Choroid plexus epithelial cell (primary cell): Measurements from ENCODE around the gene CDON.
"Not testable (repeated sequence)": the region's sequence is repeated elsewhere in the genome, so short reads cannot be mapped to it uniquely, and the experiment has no call there.

Experiments
- DNase-seq: peaks from one replicate; pipeline ENCODE4 v3.0.0-alpha.2; 2010; ENCODE audit warnings: low read depth
- H3K4me3 ChIP-seq: 2 replicates; pipeline ENCODE4 v1.5.1; 2011; ENCODE audit warnings: low read depth, mild to moderate bottlenecking, control low read depth, low read length, moderate library complexity
- TF ChIP-seq, protein P1 (sequence below): conservative IDR thresholded peaks from 2 replicates; pipeline ENCODE4 v1.5.1; 2011; ENCODE audit warnings: low read depth, mild to moderate bottlenecking, control low read depth, inconsistent platforms, low read length, moderate library complexity

Gene CDON

DNA sequence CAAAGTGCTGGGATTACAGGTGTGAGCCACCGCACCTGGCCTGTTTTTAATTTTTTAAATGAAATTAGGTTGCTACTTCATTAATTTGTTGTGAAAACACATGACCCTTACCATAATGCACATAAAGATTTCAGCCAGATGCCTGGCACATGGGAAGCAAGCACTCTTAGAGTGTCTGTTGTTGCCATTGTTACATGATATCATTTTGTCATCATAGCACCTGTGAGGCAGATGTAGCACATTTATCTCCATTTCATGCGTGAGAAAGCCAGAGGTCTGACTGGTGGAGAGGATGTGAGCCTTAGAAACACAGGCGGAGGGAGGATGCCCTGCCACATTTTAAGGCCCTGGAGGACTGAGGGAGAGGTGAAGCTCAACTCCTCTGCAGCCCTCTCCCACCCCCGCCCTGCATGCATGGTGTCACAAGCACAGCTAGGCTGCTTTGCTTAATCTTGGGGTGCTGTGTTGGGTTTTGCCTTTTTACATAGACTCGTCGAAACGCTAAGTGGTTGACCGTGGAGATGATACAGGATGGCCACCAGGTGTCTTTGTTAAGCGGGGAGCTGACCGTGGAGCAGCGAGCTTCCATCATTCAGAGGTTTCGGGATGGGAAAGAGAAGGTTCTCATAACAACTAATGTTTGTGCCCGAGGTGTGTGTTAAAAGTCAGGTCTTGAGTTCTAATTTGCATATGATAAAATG, 144.4 kb downstream of the CDON start:
- no peak for DNase-seq
- TF ChIP-seq, protein P1, sequence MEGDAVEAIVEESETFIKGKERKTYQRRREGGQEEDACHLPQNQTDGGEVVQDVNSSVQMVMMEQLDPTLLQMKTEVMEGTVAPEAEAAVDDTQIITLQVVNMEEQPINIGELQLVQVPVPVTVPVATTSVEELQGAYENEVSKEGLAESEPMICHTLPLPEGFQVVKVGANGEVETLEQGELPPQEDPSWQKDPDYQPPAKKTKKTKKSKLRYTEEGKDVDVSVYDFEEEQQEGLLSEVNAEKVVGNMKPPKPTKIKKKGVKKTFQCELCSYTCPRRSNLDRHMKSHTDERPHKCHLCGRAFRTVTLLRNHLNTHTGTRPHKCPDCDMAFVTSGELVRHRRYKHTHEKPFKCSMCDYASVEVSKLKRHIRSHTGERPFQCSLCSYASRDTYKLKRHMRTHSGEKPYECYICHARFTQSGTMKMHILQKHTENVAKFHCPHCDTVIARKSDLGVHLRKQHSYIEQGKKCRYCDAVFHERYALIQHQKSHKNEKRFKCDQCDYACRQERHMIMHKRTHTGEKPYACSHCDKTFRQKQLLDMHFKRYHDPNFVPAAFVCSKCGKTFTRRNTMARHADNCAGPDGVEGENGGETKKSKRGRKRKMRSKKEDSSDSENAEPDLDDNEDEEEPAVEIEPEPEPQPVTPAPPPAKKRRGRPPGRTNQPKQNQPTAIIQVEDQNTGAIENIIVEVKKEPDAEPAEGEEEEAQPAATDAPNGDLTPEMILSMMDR, result no peak
- H3K4me3 ChIP-seq, result no peak overlapping the region

DNA sequence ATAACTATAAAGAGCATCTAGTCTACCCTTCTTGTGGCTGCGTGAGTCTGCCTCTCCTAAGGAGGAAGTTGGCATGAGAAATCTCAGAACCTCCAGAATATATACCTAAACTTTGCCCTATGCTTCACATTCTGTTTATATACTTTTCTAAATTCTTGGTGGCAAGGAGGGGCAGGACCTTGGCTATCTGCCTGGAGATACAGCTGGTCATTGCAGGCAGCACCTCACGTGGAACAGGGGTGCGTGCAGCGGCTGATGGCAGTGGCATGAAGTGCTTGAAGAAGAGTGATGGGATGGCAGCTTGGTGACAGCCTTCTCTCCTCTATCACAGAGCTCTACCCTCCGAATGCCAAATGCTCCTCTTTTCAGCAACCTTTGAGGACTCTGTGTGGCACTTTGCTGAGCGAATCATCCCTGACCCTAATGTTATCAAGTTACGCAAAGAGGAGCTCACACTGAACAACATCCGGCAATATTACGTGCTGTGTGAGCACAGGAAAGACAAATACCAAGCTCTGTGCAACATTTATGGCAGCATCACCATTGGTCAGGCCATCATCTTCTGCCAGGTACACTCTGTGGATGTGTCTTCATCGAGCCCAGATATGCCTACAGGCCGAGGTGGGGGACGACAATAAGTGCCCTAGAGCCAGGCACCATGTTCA, 145.9 kb downstream of the CDON start:
- TF ChIP-seq, protein P1, result no peak
- DNase-seq, result no peak
- no peak overlapping the region for H3K4me3 ChIP-seq

DNA sequence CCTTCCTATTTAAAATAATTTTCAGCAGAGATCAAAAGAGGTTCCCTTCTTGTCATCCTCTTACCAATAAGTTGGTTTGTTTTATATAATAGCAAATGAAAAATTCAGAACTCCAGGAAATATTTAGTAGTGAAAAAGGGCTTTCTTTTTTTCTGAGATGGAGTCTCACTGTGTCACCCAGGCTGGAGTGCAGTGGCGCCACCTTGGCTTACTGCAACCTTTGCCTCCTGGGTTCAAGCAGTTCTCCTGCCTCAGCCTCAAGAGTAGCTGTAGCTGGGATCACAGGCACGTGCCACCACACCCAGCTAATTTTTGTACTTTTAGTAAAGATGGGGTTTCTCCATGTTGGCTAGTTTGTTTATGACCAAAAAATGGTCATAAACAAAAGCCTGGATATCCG, 148.1 kb downstream of the CDON start:
- DNase-seq, H3K4me3 ChIP-seq: not testable (repeated sequence)

DNA sequence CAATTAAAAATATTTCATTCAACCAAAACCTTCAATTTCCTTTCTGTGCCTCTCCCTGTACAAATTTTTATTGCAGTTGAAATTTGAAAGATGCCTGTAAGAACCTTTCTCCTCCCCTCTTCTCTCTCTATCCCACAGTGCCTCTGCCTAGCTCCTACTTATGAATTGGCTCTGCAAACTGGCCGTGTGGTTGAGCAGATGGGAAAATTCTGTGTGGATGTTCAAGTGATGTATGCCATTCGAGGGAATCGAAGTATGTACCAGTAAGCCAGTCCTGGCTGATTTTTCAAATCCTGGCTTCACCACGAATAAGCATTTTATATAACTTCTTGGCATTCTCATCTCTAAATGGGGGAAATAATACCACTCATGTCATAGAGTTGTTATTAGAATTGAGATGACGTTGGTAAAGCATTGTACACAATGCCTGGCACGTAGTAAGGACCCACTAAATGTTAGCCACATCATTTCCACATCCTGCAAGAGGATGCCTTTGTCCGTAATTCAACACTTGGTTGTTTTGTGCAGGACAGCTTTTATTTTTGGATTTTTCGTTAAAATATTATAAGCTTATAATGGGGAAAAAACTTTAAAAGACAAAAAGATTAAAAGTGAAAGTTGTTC, 152.3 kb downstream of the CDON start:
- H3K4me3 ChIP-seq, result no peak overlapping the region
- no peak for DNase-seq
- TF ChIP-seq, protein P1, result no peak
